Panc1 (cell line): ENCODE measurements around the gene ADAM10. TPM values are rescaled to one million over a fixed set of nuclear protein-coding genes. Genes with fewer than 3 reads are reported as not detected.

Source experiments
- ATAC-seq: fragments of 200-7000 bp; cut with Tn5 transposase; 2 replicates; pipeline ENCODE4 v1.9.1; 2020; ENCODE audit warnings: mild to moderate bottlenecking, moderate library complexity
- BruUV-seq: library from RNA; stranded (reverse); fragments of 400-500 nt; replicated peaks from 2 replicates; lab custom pipeline; 2021; lab: Mats Ljungman, UMichigan
- CTCF ChIA-PET: fragments of 300-600 bp; sonication (Branson Sonifier 250); formaldehyde crosslinking; loops from one replicate; lab custom pipeline; 2022; ENCODE audit warnings: antibody characterized with exemption; lab: Charles Lee
- POLR2A ChIA-PET: fragments of 300-600 bp; sonication (Branson Sonifier 250); formaldehyde crosslinking; loops from one replicate; lab custom pipeline; 2022; ENCODE audit warnings: antibody characterized with exemption; lab: Charles Lee
- DNase-seq: peaks from one replicate; pipeline ENCODE4 v3.0.0-alpha.2; 2010; ENCODE audit warnings: low read depth, low spot score
- H3K27ac ChIP-seq: 2 replicates; pipeline ENCODE4 v1.5.1; 2011; ENCODE audit warnings: mild to moderate bottlenecking, low read length, inconsistent platforms
- H3K27me3 ChIP-seq: fragments of 200-500 bp; sonication (Bioruptor generic); 2 replicates; pipeline ENCODE4 v1.6.0; 2014; ENCODE audit warnings: low read length, inconsistent platforms; ENCODE audit not compliant: control insufficient read depth, insufficient read depth
- H3K36me3 ChIP-seq: fragments of 200-500 bp; sonication (Bioruptor generic); 2 replicates; pipeline ENCODE4 v1.5.1; 2014; ENCODE audit warnings: inconsistent platforms, mild to moderate bottlenecking, low read length, moderate library complexity; ENCODE audit not compliant: control insufficient read depth, insufficient read depth
- H3K4me1 ChIP-seq: 2 replicates; pipeline ENCODE4 v1.5.1; 2011; ENCODE audit warnings: inconsistent platforms, mild to moderate bottlenecking, low read length, moderate library complexity; ENCODE audit not compliant: control insufficient read depth, insufficient read depth
- H3K4me3 ChIP-seq, 2 experiments: 2 replicates each; pipeline ENCODE4 v1.5.1; 2011 to 2012; ENCODE audit warnings: low read depth in 2 of 2, low read length in 2 of 2, mild to moderate bottlenecking in 2 of 2, inconsistent platforms in 1 of 2, moderate library complexity in 1 of 2
- H3K9me3 ChIP-seq: fragments of 200-500 bp; sonication (Bioruptor generic); 2 replicates; pipeline ENCODE4 v1.5.1; 2014; ENCODE audit warnings: low read depth, mild to moderate bottlenecking, inconsistent platforms, low read length, moderate library complexity; ENCODE audit not compliant: control insufficient read depth, insufficient read depth
- CTCF ChIP-seq: fragments of 450-650 bp; IDR thresholded peaks from 2 replicates; pipeline ENCODE4 v1.5.1; 2017; ENCODE audit warnings: mild to moderate bottlenecking
- POLR2AphosphoS5 ChIP-seq: IDR thresholded peaks from 2 replicates; pipeline ENCODE4 v1.6.1; 2012; ENCODE audit warnings: mild to moderate bottlenecking, low read depth, low read length, moderate library complexity
- SIN3A ChIP-seq: IDR thresholded peaks from 2 replicates; pipeline ENCODE4 v1.6.1; 2012; ENCODE audit warnings: low read depth, mild to moderate bottlenecking, low read length, moderate library complexity, borderline replicate concordance; ENCODE audit not compliant: insufficient read depth
- TCF7L2 ChIP-seq: IDR thresholded peaks from 2 replicates; pipeline ENCODE4 v1.6.1; 2011; ENCODE audit warnings: mild to moderate bottlenecking, low read depth, low read length, inconsistent platforms
- in situ Hi-C: cut with HindIII; loops from 2 replicates; pipeline ENCODE4 v1.10.0; 2016; ENCODE audit warnings: low sequenced_read_pairs, low pct_unique_long_range_greater_than_20kb
- intact Hi-C: fragments of 100-400 bp; cut with micrococcal nuclease; formaldehyde crosslinking; loops from one replicate; pipeline ENCODE4 v1.10.0; 2022; ENCODE audit not compliant: unreplicated experiment
- total RNA-seq: library from RNA; stranded (reverse); gene quantifications from one replicate; pipeline ENCODE4 v1.2.1, GENCODE V29; 2021; ENCODE audit not compliant: unreplicated experiment
- TF ChIP-seq, protein P1 (sequence below), 2 experiments: IDR thresholded peaks; 2 replicates each; pipeline ENCODE4 v1.6.1; 2011 to 2012; ENCODE audit warnings: low read depth in 2 of 2, control low read depth in 1 of 2, low read length in 1 of 2, mild to moderate bottlenecking in 1 of 2, moderate library complexity in 1 of 2; ENCODE audit not compliant: insufficient read depth in 1 of 2

ADAM10 gene
- total RNA-seq, 1 experiment from 2014 or later = 176 TPM

- ATAC-seq = no peak
- DNase-seq = no peak
- no peaks in the 10 kb centered on the region for H3K36me3 ChIP-seq
- no peaks in the 10 kb centered on the region for H3K27me3 ChIP-seq
- H3K9me3 ChIP-seq = no peaks in the 10 kb centered on the region
- in situ Hi-C loops (no loop called here), intact Hi-C loops (no loop called here)
- no peaks in the 10 kb centered on the region for H3K4me1 ChIP-seq
- ChIA-PET POLR2A (no interaction called here), CTCF (no interaction called here)
- BruUV-seq = no TSS peak
- H3K4me3 ChIP-seq = no peak overlapping the region
- TF ChIP-seq, protein P1, sequence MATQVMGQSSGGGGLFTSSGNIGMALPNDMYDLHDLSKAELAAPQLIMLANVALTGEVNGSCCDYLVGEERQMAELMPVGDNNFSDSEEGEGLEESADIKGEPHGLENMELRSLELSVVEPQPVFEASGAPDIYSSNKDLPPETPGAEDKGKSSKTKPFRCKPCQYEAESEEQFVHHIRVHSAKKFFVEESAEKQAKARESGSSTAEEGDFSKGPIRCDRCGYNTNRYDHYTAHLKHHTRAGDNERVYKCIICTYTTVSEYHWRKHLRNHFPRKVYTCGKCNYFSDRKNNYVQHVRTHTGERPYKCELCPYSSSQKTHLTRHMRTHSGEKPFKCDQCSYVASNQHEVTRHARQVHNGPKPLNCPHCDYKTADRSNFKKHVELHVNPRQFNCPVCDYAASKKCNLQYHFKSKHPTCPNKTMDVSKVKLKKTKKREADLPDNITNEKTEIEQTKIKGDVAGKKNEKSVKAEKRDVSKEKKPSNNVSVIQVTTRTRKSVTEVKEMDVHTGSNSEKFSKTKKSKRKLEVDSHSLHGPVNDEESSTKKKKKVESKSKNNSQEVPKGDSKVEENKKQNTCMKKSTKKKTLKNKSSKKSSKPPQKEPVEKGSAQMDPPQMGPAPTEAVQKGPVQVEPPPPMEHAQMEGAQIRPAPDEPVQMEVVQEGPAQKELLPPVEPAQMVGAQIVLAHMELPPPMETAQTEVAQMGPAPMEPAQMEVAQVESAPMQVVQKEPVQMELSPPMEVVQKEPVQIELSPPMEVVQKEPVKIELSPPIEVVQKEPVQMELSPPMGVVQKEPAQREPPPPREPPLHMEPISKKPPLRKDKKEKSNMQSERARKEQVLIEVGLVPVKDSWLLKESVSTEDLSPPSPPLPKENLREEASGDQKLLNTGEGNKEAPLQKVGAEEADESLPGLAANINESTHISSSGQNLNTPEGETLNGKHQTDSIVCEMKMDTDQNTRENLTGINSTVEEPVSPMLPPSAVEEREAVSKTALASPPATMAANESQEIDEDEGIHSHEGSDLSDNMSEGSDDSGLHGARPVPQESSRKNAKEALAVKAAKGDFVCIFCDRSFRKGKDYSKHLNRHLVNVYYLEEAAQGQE (IDR thresholded peaks at IDR 0.05; ENCODE audit: insufficient read depth in 1 of 2, low read depth in 2 of 2, low read length in 1 of 2) = no peak
- H3K27ac ChIP-seq = no peak overlapping the region
Observed at GRCh38 chr15:58678683-58679082, 70.8 kb downstream of the ADAM10 start.

DNA sequence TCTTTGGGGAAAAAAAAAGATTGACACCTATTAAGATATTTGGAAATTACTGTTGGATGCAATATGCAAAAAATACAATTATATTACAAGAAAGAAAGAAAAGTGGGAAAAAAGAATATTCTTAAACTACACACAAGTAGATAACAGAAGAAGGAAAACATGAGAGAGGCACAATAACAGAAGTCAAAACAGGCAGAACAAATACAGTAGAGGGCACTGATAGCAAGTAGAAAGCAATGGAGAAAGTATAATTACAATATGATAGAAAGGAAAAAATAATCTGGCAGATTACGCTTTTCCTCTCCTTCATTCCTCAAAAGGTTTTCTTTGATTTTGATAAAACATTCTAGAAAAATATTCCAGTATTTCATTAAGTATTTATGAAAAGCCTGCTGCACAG lies 72.1 kb downstream of the ADAM10 start:
- ATAC-seq (no peak), DNase-seq (no peak)
- no peak for TF ChIP-seq POLR2AphosphoS5
- no peak; the same call in 1 of the 2 replicates for TF ChIP-seq CTCF
- no peak overlapping the region for H3K4me3 ChIP-seq
- intact Hi-C loops = no loop called here
- ChIA-PET CTCF (interaction anchor here (0.6 kb wide), 1 partner anchor 68 kb away, joined by 3 read pairs; no protein-coding TSS in a partner anchor), POLR2A (no interaction called here)
- no TSS peak for BruUV-seq
- no peaks in the 10 kb centered on the region for H3K9me3 ChIP-seq
- no peaks in the 10 kb centered on the region for H3K4me1 ChIP-seq
- no peaks in the 10 kb centered on the region for H3K27me3 ChIP-seq
- H3K36me3 ChIP-seq = no peaks in the 10 kb centered on the region
- in situ Hi-C loops = no loop called here
- H3K27ac ChIP-seq = no peak overlapping the region

DNA sequence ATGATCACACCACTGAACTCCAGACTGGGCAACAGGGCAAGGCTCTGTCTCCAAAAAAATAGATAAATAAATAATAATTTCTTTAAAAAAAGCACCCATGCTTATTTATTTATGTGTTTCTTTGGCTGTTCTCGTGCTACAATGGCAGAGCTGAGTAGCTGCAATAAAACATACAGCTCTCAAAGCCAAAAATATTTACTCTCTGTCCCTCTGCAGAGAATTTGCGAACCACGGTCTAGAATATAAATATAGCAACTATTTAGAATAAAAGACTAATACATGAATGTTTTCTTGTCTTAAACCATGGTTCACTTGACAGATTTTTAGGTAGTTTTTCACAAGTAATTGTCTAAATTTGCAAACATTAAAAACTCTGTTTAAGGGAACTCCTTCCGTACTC lies 72.7 kb downstream of the ADAM10 start:
- POLR2A ChIA-PET = no interaction called here

More for the DNA sequence above, 72.7 kb downstream of the ADAM10 start:
- Histone ChIP-seq H3K36me3 (no peaks in the 10 kb centered on the region), H3K4me1 (no peaks in the 10 kb centered on the region), H3K4me3 (no peak overlapping the region), H3K27me3 (no peaks in the 10 kb centered on the region), H3K9me3 (no peaks in the 10 kb centered on the region), H3K27ac (no peak overlapping the region)
- in situ Hi-C loops (no loop called here), intact Hi-C loops (no loop called here)
- TF ChIP-seq, protein P1 (IDR thresholded peaks at IDR 0.05; ENCODE audit: insufficient read depth in 1 of 2, low read depth in 2 of 2, low read length in 1 of 2) = no peak
- TF ChIP-seq CTCF = no peak
- TF ChIP-seq POLR2AphosphoS5 = no peak
- TF ChIP-seq TCF7L2 = no peak
- no peak for TF ChIP-seq SIN3A
- DNase-seq (no peak), ATAC-seq (no peak)
- CTCF ChIA-PET = interaction anchor here (0.6 kb wide), 1 partner anchor 69 kb away, joined by 3 read pairs; no protein-coding TSS in a partner anchor
- TSS peak; percentile 32 for BruUV-seq
